ENCODE measurements around the gene CBLN1. TPM values are rescaled to one million over a fixed set of nuclear protein-coding genes. Genes with fewer than 3 reads are reported as not detected.

Gene CBLN1
- total RNA-seq (2021) (not detected in 2 replicates), Bru-seq, nascent RNA (not detected), BruChase-seq, experiment 1, labeled RNA remaining after a 2-hour chase (not detected), BruChase-seq, experiment 2, labeled RNA remaining after a 6-hour chase (not detected)
- long read RNA-seq = 0 reads

- Histone ChIP-seq H3K4me2 (no peak within 1 kb of the TSS), H3K36me3 (ENCODE audit: low read depth) (no peaks in the 10 kb centered on the region), H3K9me2 (ENCODE audit: insufficient read depth) (no peaks in the 10 kb centered on the region), H3K79me2 (ENCODE audit: low read depth) (no peaks in the 10 kb centered on the region), H3K4me3 (no peak within 1 kb of the TSS), H4K20me1 (ENCODE audit: insufficient read depth) (no peaks in the 10 kb centered on the region), H3K27me3 (ENCODE audit: insufficient read depth, low read depth) (peaks cover 29% of the 10 kb centered on the region), H3F3A (ENCODE audit: insufficient read depth, low read depth) (no peaks in the 10 kb centered on the region), H2AFZ (no peak within 1 kb of the TSS), H3K4me1 (replicated peaks; ENCODE audit: insufficient read depth) (no peaks in the 10 kb centered on the region), H3K9me3 (ENCODE audit: insufficient read depth, low read depth) (no peaks in the 10 kb centered on the region), H3K27ac (no peak within 1 kb of the TSS)
- CTCF ChIA-PET = no interaction called here
- no TSS peak for BruUV-seq (replicated peaks)
- DNase-seq = no peak
- POLR2A ChIA-PET (ENCODE audit: unreplicated experiment) = no interaction called here
- TF ChIP-seq EZH2 (IDR thresholded peaks at IDR 0.05; ENCODE audit: low read depth) = no peak
- no peak for TF ChIP-seq CTCF (conservative IDR thresholded peaks at IDR 0.05)
- intact Hi-C loops (cut with micrococcal nuclease; ENCODE audit: unreplicated experiment) = no loop called here
These were observed at the start of gene CBLN1 for GRCh38 chr16:49281480-49281842. TSS of gene CBLN1 (minus strand) at chr16:49281838. CDS start at chr16:49281465, 373 bp downstream.

- TF ChIP-seq CTCF (conservative IDR thresholded peaks at IDR 0.05) (no peak), EZH2 (IDR thresholded peaks at IDR 0.05; ENCODE audit: low read depth) (no peak)
- CTCF ChIA-PET = no interaction called here
- Histone ChIP-seq H3K9me3 (ENCODE audit: insufficient read depth, low read depth) (no peaks in the 10 kb centered on the region), H3F3A (ENCODE audit: insufficient read depth, low read depth) (no peaks in the 10 kb centered on the region), H3K27ac (no peak overlapping the region), H3K9me2 (ENCODE audit: insufficient read depth) (no peaks in the 10 kb centered on the region), H3K27me3 (ENCODE audit: insufficient read depth, low read depth) (peaks cover 17% of the 10 kb centered on the region; the same call in 1 of the 2 replicates), H2AFZ (no peak overlapping the region), H3K4me2 (no peak overlapping the region), H3K36me3 (ENCODE audit: low read depth) (no peaks in the 10 kb centered on the region), H3K4me3 (no peak overlapping the region), H3K79me2 (ENCODE audit: low read depth) (no peaks in the 10 kb centered on the region), H4K20me1 (ENCODE audit: insufficient read depth) (no peaks in the 10 kb centered on the region), H3K4me1 (replicated peaks; ENCODE audit: insufficient read depth) (no peaks in the 10 kb centered on the region)
- no peak for DNase-seq
- POLR2A ChIA-PET (ENCODE audit: unreplicated experiment) = no interaction called here
- intact Hi-C loops (cut with micrococcal nuclease; ENCODE audit: unreplicated experiment) = no loop called here
- no TSS peak for BruUV-seq (replicated peaks)
These were observed 49.0 kb upstream of the CBLN1 start for GRCh38 chr16:49330562-49331201.

- Histone ChIP-seq H3K4me2 (no peak overlapping the region), H3K36me3 (ENCODE audit: low read depth) (no peaks in the 10 kb centered on the region), H3K27ac (no peak overlapping the region), H3K9me3 (ENCODE audit: insufficient read depth, low read depth) (no peaks in the 10 kb centered on the region), H2AFZ (no peak overlapping the region), H3K4me1 (replicated peaks; ENCODE audit: insufficient read depth) (no peaks in the 10 kb centered on the region), H3K9me2 (ENCODE audit: insufficient read depth) (no peaks in the 10 kb centered on the region), H3K79me2 (ENCODE audit: low read depth) (no peaks in the 10 kb centered on the region), H3K27me3 (ENCODE audit: insufficient read depth, low read depth) (peaks cover 33% of the 10 kb centered on the region; the same call in 1 of the 2 replicates), H4K20me1 (ENCODE audit: insufficient read depth) (no peaks in the 10 kb centered on the region), H3F3A (ENCODE audit: insufficient read depth, low read depth) (no peaks in the 10 kb centered on the region), H3K4me3 (no peak overlapping the region)
- POLR2A ChIA-PET (ENCODE audit: unreplicated experiment) = no interaction called here
- no TSS peak for BruUV-seq (replicated peaks)
- TF ChIP-seq EZH2 (IDR thresholded peaks at IDR 0.05; ENCODE audit: low read depth) (no peak), CTCF (conservative IDR thresholded peaks at IDR 0.05) (no peak)
- CTCF ChIA-PET = no interaction called here
- no peak for DNase-seq
- intact Hi-C loops (cut with micrococcal nuclease; ENCODE audit: unreplicated experiment) = no loop called here
These were observed 46.7 kb upstream of the CBLN1 start for GRCh38 chr16:49328325-49328724.
